GDM1 (cell line): ENCODE measurements around the gene TPRN.

Source experiments
- DNase-seq: peaks from one replicate; lab custom pipeline; 2025; lab: John Stamatoyannopoulos, UW

Gene TPRN

DNA sequence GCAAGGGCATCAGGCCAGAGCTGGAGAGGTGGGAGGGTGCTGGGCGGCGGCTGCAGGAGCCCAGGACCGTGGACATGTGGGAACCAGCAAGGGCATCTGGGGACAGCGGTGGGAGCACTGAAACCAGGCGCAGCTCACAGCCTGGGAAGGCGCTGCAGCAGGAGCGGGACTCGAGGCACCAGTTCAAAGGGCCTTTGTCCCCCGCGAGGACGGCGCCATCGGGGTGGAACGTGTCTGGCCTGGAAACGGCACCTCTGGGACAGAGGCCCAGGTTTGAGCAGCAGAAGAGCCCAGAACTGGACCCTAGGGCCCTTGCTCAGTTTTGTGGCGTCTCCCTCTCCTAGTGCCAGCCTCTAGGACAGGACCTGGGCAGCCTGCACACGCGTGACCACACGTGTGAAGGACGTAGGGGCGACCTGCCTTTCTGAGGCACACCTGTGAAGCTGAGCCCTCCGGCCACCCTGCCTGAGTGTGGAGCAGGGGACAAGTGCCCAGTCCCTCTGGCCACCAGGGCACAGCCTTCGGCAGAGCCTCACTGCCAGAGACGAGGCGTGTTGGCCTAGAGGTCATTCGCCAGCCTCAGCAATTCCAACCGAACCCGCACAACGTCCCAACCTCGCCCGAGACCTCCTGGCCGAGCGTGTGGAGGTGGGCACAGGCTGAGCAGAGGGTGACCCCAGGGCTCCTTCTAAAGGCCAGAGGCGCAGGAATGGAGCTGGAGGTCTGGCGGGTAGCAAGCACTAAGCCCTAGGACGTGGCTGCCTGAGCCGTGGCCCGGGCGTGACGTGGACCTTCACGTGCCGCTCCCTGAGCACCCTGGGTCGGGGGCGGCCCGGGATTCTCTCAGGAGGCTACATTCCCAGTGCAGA, 26.5 kb downstream of the TPRN start:
- DNase-seq: no peak

DNA sequence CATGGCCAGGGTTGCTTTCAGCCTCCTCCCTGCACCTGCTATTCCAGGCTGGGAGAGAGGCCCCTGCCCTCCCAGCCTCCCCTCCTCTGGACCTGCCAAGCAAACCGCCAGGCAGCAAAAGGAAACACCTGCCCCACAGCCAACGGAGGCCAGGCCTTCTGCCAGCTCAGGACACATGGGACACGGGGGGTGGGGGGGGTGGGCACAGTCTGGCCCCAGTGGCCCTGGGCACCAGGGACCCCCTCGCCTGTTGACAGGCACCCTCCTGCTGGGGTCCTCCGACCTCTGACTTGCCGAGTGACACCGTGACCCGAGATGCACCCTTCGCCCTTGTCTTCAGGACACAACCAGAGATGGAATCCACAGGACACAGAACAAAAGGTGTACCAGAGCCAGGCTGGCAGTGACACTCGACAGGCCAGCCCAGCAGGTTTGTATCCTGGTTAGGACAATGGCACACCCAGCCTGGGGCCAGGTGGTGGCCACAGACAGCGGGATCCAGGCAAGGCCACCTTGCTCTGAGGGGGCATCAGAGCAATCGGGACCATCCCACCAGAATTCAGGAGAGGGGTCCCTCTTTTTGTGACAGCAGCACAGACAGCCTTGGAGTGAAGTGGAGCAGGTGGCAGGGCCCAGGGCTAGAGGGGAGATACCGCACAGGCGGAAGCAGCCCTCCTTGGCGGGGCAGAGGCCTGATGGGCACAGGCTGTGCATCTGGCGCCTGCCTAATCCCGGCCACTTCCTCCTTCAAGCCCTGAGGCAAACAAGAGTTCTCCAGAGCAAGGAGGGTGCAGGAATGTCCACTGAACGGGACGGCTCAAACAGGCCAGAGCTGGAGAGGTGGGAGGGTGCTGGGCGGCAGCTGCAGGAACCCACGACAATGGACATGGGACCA, 27.4 kb downstream of the TPRN start:
- DNase-seq: no peak

DNA sequence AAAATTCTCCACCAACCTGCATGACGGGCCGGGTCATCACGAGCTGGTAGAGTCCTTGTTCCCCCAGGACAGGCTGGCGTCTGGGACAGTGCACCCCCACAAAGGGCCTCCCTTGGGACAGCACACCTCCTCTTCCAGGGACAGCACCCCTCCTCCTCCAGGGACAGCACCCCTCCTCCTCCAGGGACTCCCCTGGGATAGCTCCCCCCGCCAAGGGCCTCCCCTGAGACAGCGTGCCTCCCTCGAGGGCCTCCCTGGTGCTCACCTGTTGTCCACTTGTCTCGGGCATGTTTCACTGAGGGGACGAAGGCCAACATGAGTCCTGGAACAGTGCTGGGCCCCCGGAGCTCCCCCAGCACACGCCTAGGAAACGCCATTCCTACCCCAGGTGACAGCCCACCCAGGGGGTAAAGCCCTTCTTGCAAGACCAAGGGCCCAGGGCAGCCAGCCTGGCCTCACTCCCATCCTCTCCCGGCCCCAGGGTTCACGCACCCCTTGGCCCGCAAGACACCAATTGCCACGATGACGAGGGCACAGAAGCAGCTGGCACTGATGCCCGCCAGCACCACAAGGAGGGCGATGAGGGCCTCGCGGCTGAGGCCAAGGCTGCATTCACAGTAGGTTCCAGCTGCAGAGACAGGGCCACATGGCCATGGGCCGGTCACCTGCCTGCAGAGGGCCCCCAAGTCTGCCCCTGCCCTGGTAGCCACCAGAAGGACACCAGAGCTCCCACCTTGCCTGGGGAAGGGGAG, 29.2 kb downstream of the TPRN start:
- no peak for DNase-seq

DNA sequence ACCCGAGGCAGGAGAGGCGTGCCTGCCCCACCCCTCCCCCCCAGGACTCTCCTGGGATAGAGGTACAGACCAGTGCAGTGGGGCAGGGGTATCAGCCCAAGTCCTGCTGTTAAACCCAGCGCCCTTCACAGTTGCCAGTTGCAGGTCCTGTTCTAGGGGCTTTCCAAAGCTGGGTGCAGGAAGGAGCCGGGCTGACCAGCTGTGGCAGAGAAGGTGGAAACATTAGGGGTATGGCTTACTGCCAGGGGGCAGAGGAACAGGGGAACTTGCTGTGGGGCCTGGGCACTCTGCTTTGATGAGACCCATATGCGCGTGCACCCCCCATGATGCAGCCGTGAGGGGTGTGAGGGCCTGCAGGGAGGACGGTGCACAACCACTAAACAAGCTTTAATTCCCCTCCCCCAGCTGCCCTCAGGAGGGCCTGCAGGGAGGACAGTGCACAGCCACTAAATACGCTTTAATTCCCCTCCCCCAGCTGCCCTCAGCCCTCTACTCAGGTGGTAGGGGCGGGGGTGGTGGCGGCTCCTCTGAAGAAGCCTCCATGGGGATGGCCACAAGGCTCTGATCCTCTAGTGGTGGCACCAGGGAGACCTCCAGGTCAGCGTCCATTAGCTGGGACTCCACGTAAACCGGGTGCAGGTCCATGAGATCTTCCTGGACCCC, 29.9 kb downstream of the TPRN start:
- no peak for DNase-seq

DNA sequence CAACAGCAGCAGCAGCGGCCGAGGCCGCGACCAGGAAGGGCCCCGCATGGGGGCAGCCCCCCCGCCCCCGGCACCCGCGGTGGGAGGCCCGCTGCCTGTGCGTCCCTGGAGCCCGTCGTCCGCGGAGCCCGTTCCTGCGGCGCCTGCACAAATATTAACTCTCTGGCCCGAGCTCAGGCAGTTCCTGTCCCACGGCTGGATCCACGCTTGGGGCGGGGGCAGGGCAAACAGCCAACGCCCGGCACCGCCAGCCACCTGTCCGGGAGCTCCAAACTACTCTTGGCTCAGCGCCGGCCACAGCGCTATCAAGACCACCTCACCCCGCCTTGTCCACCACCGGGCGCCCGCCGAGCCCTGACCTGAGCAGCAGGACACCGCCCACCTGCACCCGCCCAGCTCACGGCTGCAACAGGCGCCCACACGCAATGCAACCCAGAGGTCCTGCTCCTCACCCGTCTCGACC, 30.6 kb downstream of the TPRN start, which contains the start of gene LRRC26:
LRRC26 (minus strand) TSS at position 156 of the 463 bp plus-strand sequence; CDS start at position 48, 108 bp downstream.
- DNase-seq: no peak

DNA sequence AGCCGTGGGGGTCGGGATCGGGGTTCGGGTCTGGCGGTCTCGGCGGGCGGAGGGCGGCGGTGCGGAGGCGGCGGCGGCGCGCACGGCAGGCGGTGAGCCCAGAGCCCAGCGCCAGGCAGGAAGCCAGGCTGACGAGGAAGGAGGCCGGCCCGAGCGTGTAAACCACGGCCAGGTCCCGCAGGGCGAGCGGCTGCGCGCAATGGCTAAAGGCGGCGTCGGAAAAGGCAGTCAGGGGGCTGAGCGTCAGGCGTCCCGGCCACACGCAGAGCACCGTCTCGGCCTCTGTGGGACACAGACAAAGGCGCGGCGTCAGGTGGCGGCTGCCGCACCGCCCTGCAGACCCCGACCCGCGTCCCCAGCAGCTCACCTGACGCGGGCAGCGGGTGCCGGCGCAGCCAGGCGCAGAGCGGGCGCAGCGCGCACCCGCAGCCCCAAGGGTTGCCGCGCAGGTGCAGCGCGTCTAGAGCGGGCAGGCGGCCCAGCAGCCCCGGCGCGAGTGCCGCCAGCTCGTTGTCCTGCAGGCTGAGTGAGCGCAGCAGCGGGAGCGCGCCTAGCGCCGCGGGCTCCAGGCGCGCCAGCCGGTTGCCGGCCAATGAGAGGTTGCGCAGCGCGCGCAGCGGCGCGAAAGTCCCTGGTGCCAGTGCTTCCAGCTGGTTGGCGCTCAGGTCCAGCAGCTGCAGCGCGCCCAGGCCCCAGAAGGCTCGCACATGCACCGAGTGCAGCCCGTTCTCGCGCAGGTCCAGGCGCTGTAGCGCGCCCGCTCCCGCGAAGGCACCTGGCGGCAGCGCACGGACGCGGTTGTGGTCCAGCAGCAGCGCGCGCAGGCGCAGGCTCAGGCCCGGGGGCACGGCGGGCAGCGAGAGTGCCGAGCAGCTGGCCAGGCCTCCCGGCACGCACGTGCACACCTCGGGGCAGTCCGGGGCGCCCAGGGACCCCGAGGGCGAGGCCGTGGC, 31.4 kb downstream of the TPRN start:
- no peak for DNase-seq

DNA sequence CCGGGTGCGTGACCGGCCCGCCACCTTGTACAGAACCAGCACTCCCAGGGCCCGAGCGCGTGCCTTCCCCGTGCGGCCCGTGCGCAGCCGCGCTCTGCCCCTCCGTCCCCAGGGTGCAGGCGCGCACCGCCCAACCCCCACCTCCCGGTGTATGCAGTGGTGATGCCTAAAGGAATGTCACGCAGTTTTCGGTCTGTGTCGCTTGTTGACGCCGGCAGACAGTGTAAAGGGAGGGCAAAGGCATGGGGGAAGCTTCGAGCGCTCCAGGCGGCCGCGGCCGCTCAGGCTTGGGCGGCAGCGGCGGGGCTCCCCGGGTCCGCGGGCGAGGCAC, 32.0 kb downstream of the TPRN start:
- DNase-seq: no peak

DNA sequence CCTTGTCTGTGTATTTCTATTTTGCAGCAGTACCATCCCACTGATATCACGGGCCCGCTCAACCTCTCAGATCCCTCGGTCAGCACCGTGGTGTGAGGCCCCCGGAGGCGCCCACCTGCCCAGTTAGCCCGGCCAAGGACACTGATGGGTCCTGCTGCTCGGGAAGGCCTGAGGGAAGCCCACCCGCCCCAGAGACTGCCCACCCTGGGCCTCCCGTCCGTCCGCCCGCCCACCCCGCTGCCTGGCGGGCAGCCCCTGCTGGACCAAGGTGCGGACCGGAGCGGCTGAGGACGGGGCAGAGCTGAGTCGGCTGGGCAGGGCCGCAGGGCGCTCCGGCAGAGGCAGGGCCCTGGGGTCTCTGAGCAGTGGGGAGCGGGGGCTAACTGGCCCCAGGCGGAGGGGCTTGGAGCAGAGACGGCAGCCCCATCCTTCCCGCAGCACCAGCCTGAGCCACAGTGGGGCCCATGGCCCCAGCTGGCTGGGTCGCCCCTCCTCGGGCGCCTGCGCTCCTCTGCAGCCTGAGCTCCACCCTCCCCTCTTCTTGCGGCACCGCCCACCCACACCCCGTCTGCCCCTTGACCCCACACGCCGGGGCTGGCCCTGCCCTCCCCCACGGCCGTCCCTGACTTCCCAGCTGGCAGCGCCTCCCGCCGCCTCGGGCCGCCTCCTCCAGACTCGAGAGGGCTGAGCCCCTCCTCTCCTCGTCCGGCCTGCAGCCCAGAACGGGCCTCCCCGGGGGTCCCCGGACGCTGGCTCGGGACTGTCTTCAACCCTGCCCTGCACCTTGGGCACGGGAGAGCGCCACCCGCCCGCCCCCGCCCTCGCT, 32.6 kb downstream of the TPRN start:
- no peak for DNase-seq

DNA sequence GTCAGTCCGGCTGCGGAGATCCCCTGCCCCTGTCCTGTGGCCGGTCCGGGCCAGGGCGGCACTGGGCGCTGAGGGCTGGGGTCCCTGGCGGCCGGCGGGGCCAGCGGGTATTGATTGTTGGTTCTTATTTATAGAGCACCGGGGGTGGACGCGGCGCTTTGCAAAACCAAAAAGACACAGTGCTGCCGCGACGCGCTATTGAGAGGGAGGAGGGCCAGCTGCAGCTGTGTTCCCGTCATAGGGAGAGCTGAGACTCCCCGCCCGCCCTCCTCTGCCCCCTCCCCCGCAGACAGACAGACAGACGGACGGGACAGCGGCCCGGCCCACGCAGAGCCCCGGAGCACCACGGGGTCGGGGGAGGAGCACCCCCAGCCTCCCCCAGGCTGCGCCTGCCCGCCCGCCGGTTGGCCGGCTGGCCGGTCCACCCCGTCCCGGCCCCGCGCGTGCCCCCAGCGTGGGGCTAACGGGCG, 33.2 kb downstream of the TPRN start:
- DNase-seq: no peak

DNA sequence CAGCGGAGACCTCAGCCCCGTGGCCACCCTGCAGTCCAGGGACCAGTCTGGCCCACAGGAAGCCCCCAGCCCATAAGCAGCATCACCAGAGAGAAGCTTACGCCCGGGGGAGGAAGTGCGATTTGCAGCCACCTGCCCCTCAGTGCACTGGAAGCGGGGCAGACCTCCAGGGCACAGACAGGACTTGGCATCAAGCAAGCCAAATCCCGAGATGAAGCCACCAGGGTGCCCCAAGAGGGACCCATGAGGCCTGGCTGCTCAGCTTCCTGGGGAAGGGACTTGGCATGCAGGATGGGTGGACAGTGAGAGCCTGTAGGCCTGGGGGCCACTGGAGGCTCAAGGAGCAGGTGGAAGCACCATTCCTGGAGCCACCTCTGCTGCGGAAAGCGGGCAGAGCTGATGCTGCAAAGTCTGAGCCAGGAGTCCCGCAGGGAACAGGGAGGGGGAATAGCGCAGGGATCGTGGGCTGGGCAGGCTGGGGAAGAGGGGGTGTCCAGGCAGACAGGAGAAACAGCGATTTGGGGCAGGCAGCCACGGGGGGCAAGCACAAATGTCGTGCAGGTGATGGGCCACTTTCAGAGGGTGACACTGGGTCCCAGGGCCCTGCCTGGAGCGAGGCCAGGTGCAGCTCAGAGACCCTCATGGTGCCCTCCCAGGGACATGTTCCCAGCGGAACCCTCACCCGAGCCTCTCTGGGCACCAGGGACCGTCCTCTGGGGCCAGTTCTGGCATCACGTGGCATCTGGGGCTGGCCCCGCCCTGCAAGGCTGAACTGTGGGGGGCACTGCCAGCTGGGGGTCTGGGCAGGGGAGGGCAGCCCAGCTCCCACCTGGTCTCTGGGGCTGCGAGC, 33.9 kb downstream of the TPRN start:
- no peak for DNase-seq

DNA sequence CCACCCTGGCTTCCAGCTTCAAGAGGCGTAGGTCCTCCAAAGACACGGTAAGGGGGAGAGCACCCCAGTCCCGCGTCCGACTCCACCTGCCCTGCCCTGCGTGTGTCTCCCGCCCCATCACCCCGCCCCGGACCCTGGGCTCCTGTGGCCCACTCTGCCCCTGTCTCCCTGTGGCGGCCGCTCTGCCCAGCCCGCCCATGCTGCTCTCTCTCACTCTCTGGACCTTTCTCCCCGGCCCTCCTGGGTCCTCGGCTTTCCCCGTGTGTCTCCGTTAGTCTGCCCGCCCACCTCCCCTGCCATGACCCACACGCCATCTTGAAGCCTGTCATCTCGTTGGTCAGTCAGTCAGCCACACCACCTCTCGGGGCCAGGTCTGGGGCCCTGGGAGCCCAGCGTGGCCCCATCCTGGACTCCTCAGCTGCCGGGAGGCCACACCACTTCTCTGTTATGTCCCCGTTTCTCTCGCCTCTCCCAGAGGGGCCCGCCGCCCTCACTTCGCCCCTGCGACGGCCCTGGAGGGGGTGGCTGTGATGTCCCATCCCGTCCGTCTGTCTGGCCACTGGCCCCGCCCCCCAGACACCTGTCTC, 35.2 kb downstream of the TPRN start:
- DNase-seq: no peak

DNA sequence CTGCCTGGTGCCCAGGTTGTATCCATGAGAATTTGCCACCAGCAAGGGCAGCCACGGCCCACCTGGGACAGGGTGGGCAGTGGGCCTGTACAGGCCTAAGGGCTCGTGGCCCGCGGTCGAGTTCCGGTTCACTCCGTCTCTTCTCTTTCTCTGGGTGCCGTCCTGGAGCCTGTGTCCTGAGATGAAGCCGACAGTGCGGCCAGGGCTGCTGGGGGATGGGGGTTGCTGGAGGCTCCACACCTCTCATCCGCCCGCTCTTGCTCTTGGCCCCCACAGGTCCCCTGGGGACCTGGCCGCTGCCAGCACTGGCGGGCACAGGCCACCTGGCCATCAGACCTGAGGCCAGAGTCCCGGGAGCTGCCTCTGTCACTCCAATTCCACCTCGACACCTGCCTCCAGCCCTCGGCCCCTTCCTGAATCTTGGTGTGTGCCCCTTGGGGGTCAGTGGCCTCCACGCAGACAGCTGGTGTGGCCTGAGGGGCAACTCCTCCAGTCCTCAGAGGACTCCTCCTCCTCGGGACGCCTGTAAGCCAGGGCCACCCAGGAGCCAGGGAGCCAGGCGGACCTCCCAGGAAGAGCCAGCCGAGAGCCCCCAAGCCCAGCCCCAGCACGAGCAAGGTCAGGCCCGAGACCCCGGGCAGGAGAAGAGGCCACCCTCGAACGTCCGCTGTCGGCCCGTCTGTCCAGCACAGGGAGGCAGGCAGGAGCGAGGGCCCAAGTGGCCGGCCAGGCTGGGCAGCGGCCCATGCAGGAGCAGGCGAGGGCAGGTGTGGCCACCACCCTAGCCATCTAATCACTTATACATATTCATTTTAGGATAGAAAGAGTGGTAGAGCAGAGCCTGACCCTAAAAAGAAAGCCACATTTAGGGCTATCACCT, 35.9 kb downstream of the TPRN start:
- no peak for DNase-seq

DNA sequence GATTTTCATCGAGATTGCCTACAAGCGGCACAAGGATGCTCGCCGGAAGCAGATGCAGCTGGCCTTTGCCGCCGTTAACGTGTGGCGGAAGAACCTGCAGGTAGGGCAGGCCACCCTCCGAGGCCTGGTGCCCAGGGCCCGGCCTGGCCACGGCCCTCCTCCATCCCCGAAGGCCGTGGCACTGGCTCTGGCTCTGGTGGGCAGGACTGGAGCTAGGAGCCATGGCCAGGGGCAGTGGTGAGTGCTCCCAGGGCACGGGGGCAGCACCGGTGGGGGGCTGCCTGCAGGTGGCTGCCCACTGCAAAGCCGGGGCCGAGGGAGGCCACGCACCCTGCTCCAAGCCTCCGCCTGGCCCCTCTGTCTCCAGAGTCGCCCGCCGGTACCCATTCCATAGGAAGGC, 36.7 kb downstream of the TPRN start:
- DNase-seq: no peak

DNA sequence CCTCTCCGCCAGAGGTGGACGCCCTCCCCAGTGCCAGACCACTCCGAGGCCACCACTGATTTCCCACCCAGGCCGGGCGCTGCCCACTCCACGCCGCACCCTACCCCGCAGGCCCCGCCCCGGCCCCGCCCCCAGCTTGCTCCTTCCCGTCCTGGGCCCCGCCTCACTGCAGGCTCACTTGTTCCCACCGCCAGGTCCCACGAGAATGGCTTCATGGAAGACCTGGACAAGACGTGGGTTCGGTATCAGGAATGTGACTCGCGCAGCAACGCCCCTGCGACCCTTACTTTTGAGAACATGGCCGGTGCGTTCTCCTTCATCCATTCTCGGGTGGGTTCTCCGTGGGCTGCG, 37.2 kb downstream of the TPRN start:
- DNase-seq: no peak

DNA sequence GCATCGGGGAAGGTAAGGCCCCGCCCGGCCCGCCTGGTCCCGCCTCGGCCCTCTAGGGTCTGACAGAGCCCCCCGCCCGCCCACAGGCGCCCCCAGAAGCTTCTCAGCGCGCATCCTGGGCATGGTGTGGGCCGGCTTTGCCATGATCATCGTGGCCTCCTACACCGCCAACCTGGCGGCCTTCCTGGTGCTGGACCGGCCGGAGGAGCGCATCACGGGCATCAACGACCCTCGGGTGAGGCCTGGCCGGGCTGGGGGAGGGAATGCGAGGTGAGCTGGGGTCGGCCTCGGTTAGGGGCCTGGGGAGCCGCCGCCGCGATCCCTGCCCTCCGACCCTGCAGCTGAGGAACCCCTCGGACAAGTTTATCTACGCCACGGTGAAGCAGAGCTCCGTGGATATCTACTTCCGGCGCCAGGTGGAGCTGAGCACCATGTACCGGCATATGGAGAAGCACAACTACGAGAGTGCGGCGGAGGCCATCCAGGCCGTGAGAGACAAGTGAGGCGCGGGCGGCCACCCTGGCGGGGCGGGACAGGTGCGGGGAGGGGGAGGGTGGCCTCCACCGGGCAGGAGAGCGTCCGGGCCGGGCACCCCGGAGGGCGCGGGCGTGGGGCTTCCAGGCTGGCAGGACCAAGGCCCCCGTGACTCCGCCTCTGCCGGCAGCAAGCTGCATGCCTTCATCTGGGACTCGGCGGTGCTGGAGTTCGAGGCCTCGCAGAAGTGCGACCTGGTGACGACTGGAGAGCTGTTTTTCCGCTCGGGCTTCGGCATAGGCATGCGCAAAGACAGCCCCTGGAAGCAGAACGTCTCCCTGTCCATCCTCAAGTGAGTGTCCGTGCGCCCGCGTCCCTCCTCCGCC, 37.8 kb downstream of the TPRN start:
- DNase-seq: no peak
